UCSD-AML1 (cell line): ENCODE results near the gene COL16A1.

Experiments
- DNase-seq: peaks from one replicate; lab custom pipeline; 2025; ENCODE audit not compliant: unreplicated experiment; lab: John Stamatoyannopoulos, UW

The COL16A1 gene

DNA sequence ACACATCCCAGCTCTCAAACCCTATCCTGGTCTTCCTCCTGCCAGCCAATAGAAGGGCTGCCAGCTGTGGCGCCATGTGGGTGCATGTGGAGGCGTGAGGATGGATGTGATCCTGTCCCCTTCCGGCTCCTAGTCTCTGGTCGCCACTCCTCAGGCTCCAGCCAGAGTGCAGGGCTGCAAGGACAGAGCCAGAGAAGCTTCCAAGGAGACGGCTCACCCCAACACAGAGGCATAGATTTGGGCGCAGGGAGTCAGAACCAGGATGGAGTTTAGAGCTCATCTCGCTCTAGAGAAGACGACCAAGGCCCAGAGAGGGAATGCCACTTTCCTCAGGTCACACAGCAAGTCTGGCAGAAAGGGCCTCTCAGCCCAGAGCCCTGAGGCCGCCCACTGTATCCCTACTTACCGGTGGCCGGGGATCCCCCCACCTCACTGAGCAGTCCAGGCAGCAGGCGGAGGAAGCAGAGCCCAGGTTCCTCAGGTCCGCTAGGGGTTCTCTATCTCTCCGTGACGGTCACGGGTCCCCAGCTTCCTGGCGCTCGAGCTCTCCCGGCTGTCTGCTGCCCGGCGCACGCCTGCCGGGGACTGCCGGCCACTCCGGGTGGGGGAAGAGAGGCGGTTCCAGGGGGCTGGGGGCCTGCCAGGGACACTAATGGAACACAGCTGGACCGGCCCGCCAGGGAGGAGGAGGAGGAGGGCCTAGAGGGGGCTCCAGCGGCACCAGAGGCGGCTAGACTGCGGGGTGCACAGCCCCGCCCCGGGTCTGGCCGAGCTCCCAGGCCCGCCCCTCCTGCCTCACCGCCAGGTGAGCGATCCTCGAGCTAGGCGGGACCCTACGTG is at the start of gene COL16A1:
Gene COL16A1 (minus strand): TSS at position 587 of the 840 bp plus-strand sequence. CDS start 1,824 bp downstream, outside the sequence.
- no peak for DNase-seq

DNA sequence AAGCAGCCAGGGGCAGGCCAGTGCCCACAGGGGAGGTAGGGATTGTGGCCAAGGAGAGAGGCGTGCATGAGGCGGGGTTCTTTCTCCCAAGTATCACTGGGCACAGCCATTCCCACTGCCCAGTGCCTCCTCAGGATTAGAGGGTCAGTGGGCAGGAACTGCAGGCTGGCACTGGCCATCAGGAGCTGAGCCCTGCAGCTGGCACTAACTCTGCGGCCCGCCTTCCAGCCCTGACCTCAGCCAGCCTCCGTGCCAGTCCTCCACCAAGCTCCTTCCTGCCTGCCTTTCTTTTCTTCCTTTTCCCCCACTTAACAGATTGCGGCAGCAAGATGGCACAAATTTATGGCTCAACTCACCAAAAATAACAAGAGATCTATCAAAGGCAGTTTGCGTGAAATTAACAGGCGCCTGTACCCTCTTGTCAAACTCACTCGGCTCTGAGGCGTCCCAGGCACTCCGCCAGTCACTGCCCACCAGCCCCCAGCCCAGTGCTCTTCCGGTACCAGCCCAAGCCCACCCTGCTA is 49.2 kb upstream of the COL16A1 start:
- no peak for DNase-seq

DNA sequence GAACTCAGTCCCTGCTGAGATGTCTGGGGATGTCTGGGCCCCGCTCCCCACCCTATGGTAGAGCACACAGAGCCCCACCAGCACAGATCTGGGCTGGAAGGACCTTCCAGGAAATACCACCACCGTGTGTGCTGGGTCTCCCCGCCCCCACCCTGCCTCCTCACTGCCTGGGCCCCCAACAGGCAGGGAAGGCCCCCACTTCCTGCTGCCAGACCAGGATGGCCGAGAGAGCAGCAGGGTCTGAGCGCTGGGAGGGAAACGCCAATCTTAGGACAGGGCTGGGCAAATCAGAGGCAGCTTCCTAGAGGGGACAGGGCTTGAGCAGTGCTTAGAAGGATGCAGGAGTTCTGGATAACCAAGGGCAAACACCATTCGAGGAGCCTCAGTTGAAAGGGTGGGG is 48.4 kb upstream of the COL16A1 start:
- peak; percentile 26 for DNase-seq

DNA sequence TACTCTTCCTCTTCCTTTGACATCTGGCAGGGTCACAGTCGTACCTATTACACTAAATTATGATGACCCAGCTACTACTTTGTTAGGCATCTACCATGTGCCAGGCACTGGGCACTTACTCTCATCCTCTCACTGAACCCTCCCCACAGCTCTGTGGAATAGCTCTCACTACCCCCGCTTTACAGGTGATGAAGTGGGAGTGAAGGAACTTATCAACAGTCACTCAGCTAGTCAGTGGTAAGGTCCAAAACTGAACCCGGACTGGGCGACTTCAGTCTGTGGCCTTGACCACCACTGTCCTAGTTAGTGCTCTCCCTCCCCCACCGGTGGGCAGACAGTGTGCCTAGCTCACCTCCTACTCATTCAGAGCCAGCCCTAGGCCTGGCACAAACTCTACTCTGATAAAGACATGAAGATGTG is 48.0 kb upstream of the COL16A1 start:
- no peak for DNase-seq

DNA sequence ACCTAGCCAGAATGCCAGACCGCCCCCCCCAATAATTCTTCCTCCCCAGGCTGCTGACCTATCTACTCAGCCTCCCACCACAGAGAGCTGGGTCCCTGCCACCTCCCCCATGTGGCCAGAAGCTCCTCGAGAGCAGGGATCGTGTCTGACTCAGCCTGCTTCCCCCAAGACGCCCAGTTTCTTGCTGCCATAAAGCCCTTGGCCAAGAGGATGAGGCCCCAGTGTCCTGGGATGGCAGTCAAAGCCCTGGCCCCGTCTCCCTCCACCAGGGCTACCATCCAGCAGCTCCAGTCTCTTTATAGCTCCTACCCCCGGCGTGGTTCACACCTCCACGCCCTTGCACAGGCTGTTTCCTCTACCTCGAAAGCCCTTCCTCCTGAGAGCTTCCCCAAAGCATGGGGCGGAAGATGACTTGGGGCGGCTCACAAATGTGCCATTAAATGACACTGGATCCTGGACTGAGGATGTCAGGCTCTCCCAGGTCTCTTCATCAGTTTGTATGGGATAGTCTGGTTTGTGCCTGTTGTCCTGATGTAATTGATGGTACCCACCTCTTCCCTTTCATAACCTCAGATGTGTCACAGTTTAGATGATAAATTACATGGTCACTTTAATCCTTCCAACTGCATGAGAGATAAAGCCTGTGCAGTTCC is 47.2 kb upstream of the COL16A1 start:
- peak; percentile 37 for DNase-seq

DNA sequence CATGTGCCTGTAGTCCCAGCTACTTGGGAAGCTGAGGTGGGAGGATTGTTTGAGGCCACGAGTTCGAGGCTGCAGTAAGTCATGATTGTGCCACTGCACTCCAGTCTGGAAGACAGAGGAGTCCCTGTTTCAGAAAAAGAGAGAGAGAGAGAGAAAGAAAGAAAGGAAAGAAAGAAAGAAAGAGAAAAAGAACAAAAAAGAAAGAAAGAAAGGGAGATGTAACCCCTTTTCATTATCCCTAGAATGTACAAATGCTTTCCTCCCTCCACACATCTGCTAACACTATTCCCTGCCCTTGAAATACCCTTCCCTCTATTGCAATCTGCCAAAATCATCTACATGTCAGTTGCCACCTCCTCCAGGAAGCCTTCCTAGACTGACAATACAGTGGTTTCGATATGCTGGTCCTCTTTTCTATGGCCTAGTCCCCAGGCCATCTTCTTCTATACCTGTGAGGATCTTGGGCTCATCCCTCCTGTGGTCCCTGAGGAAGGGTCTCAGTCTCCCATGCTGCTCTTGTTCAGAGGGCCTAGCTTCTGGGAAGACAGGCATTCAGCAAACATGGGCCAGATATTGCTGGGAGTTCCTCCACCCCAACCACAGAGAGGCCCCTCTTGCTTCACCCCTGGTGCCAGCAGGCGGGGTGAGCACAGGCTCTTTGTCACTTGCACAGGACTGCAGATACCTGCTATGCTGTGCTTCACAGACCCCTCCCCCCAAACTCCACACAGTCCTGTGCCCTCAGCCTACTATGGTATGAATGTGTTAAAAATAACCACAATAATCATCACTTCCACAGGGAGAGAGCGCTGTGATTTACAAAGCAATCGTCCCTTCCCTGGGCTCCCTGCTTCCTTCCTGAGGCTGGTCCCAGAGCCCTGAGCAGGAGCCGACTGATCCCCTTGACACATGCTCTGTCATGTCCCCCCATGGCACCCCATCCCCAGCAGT is 46.2 kb upstream of the COL16A1 start:
- no peak for DNase-seq

DNA sequence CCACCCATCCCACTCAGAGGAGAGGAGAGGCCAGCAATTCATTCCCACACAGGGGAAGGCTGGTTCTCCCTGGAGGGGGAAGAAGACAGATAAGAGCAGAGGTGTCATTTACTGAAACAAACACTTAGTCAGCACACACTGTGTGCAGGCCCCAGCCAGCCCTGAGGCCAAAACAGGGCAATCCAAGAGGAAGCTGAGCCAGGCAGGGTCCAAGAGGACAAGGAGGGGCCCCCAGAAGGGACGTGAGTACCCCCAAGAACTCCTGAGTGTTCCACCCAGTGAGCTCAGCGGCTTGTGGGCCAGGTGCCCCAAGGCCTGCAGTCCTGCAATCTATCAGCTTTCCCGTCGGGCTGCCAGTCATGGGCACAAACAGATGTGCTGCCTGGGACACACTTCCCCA is 44.5 kb upstream of the COL16A1 start:
- no peak for DNase-seq

DNA sequence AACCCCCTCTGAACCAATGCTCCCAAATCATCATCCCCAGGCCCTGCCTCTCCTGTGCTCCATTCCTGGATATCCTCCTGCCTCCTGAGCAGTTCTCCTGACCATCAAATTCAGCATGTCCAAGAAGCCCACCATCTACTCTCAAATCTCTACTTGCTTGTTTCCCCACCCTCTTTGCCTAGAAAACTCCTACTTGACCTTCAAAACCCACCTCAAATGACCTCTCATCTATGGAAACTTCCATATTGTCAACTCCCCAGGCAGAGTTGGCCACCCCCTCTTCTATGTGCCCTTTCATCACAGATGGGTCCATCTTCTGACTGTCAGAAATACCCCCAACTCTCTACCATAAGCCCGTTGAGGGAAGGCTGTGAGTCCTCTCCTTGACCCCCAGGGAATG is 43.5 kb upstream of the COL16A1 start:
- DNase-seq = no peak

DNA sequence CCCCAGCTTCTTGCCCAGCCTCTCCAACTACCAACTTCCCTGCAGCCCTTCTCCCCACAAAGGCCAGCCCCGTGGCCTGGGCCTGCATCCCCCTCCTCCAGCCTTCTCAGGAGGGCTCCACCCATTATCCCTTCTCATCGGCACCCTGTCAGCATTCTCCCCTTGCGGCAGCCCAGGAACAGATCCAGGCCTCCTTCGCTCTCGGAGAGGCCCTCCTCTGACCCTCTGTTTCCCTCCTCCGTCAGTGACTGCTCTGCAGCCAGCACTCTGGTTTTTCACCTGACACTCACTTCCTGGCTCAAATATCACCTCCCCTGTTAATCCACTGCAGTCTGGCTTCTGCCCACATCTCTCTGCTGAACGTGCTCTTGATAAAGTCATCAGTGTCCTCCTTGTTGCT is 42.9 kb upstream of the COL16A1 start:
- DNase-seq = no peak

DNA sequence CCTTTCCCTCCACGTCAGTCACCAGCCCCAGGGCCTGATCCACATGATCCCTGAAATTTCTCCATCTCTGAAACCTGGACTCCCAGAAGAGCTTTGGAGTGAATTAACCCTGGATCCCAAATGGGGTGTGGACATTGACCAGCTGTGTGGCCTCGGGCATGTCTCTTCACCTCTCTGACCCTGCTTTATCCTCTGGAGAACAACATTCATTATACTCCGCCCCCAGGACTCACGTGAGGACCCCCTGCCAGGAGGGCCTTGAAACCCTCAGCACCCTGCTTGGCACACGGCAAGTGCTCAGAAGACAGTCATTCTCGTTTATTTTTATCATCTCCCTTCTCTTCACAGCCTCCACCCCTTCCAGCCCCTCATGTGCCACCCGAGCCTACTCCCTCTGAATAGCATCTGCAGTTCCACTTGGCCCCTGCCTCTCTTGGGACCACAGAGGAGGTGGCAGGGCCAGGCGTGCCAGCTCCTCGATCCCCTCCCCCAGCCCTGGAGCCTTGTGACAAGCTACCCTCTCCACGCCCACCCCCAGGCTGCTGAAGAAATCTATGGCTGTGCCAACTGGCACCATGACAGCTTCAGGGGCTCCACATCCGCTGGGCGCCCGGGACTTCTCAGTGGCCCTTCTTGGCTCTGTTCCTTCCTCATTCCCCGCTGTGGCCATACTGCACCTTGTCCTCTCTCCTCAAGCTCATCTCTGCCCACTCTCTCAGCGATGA is 42.3 kb upstream of the COL16A1 start:
- no peak for DNase-seq

DNA sequence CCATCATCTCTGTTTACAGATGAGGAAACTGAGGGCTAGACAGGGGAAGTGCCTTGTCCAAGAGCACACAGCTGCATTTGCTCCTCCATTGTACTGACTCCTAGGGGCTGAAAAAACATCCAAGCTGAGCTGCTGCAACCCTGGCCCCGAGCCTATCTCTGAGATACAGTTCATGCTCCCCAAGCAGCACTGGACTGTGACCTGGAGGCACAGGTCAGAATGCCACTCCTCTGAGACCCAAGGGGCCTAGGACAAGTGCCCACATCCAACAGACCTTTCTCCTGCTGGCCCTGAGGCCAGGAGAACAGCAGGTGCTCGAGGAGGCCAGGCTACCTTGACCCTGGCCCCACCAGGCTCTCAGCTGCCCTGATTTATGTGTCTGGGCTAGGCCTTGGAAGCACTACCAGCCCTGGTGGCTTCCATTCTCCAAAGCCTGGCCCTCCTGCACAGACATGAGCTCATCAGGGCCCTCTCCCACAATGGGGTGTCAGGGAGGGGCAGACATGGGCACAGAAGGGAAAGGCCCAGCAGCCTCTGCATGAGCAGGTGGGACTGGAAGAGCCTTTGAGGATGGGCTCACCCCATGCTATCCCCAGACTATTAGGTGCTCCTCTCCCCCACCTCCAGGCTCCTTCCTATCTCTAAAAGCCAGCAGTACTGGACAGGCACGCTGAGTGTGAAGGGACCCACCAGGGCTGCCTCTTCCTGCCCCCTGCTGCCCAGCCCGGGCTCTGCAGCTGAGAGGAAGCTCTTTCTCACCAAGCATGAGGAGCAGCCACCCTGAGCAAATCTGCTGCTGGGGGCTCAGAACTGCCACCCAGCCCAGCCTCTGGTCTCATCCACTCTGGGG is 41.5 kb upstream of the COL16A1 start:
- DNase-seq = peak; percentile 69

DNA sequence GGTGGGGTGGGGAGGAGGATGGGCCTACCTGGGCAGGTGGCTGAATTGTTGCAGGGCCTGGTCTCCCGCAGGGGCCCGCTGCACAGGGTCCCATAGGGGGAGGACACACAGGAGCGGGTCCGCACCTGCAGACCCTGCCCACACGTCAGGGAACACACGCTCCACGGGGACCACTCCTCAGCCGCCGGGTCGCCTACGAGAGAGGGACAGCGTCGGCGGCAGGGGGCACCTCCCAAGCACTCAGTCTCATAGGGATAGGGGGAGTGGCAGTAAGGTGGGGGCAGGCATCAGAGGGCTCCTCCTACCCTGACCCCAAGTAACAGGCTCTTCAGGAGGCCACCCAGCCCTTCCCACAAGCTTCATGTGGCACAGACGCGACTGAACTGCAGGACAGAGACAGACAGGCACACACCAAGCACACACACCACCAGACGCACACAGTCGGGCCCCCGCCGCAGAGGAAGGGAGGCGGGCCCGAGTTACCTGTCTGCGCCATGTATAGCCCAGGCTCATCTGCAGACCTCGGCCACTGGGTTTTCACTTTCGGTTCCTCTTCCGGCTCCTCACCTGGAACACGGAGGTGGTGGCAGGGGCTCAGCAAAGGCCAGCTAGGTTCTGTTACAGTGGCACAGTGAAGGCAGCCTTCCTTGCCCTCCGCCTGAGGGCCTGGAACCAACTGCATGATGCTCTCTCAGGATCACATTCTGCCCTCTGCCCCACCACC is 40.5 kb upstream of the COL16A1 start:
- DNase-seq = no peak

DNA sequence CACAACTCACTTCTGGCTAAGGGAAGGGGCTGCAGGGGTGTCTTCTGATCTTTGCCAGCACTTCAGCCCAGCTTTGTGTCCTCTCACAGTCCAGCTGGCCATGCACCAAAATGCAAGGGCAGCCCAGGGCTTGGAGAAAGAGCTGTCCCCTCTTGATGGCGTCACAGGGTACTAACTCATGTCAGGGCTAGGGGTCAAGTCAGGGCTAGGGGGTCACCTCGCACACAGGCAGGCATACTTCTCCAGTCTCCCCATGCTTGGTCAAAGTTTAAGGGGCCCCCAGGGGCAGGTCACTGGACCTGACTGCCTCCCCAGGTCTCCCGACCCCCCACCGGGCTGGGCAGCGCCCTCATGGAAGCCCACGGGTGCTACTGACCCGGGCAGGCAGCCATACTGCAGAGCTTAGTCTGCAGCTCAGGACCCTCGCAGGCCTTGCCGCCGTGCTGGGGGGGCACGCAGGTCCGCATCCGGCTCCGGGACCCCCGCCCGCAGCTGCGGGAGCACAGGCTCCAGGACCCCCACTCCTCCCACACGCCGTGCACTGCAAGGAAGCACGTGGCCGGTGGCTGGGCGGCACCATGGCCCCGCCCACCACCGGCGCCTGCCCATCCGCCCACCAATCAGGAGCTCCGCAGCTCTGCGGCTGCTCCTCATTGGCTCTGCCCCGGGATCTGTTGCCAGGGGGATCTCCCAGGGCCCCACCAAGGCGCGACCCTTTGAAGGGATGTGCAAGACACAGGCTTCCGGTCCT is 38.8 kb upstream of the COL16A1 start:
- DNase-seq = no peak

DNA sequence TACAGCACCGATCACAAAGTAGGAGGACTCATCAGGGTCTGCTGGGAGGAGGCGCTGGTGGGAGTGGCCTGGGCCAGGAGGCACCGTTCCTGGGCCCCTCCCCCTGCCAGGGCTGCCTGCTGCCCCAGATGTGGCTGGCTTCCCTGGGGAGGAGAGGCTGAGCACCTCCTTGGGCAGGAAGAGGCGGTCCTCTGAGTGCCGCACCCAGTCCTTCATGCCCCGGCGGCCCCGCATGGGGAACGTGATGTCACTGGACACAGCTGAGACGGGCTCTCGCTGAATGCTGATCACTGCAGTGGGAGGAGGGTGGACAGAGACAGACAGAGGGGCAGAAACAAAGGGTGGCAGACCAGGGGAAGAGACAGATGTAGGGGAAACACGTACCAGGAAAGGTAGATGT is 35.5 kb upstream of the COL16A1 start:
- DNase-seq = no peak

DNA sequence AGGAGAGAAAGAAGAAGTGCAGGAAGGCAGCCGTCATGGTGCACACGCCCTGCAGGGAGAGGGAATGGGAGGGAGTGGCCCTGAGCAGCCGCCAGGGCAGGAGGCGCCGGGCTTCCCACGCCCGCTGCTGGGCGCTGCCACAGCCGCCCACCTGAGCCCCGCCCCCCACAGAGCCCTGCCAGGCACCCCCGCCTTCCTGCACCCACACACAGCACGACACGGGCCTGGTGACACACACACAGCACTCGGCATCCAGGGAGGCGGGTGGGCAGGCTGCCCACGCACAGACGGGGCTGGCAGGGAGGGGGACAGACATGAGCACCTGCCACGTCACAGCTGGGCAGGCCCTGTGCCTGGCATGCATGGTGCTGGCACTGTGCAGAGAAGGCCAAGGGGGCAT is 32.9 kb upstream of the COL16A1 start:
- DNase-seq = no peak

DNA sequence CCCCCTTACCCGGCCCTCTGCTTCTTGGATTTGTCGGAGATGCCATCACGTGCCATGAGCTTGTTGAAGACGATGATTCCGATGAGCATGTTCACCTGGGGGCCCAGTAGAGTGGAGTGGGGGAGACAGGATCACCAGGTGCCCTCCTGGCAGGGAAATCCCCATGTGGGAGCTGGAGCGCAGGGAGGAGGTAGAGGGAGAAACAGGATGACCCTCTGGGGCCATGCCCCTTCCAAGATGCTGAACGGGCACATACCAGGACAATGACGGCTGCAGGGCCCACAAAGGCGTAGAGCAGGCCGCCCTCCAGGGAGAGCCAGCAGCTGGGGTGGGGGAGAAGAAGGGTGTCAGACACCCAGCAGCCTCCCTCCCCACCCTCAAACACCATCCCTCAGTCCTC is 31.8 kb upstream of the COL16A1 start:
- no peak for DNase-seq

DNA sequence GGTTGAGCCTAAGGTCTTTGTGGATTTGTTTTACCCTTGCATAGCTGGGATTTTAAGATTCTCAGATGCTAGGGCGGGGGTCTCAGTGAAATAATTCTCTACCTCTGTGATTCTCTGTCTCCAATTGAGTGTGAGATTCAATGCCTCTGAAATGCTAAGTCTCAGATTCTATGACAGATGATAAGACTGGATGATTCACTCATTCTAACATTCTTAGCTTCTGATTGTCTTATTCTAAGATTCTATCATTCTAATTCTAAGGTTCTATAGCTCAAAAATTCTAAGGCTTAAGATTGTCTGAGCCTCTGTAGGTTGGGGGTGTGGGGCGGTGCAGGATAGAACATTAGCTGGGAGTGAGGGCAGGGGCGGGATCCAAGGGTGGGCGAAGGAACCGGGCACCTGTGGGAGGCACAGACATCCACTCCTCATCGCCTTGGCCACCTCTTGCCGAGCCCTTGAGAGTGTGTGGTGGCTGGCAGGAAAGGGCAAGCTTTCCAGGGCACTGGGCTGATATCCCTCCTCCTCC is 30.8 kb upstream of the COL16A1 start:
- DNase-seq = no peak
